ENCODE data around the gene BMPR1A. TPM values are rescaled to one million over a fixed set of nuclear protein-coding genes. Genes with fewer than 3 reads are reported as not detected.

BMPR1A gene
- total RNA-seq, 2 donors from 2014 or later = 53.9 to 58.1 TPM

- DNase-seq (ENCODE audit: low spot score) = no peak
- Histone ChIP-seq H3K4me1 (replicated peaks) (no peaks in the 10 kb centered on the region), H3K9me3 (no peaks in the 10 kb centered on the region), H3K27ac (no peak overlapping the region), H3K27me3 (replicated peaks; ENCODE audit: insufficient read depth) (no peaks in the 10 kb centered on the region), H3K4me3 (no peak overlapping the region), H3K36me3 (no peaks in the 10 kb centered on the region)
- TF ChIP-seq POLR2A (IDR thresholded peaks at IDR 0.05) = no peak
- 66% methylated on average over 6 of the region's 6 CpGs for WGBS
- intact Hi-C loops (cut with DNase I) = no loop called here
Measured at GRCh38 chr10:86727470-86727869, 28.9 kb upstream of the BMPR1A start.

DNA sequence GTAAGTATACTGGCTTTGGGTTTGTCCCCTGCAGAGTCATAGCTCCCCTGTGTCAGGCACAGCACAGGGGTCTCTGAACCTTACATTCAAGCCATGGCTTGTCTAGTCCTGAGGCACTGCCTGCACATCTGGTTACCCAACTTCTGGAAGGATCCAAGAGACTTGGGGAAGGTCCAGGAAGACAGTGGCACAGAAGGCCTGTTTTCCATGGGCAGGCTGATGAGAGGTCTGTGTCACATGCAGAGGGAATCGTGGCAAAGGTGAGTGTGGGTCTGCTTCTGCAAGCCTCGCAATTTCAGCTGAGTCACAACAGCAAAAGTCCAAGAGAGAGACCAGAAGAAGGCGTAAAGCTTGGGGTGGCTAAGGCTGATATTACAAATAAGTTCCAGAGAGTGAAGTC, 28.4 kb upstream of the BMPR1A start:
- no peak overlapping the region for H3K27ac ChIP-seq
- H3K9me3 ChIP-seq = no peaks in the 10 kb centered on the region
- H3K36me3 ChIP-seq = no peaks in the 10 kb centered on the region
- no peaks in the 10 kb centered on the region for H3K4me1 ChIP-seq (replicated peaks)
- H3K27me3 ChIP-seq (replicated peaks; ENCODE audit: insufficient read depth) = no peaks in the 10 kb centered on the region
- TF ChIP-seq POLR2A (IDR thresholded peaks at IDR 0.05) = no peak
- no peak for TF ChIP-seq POLR2AphosphoS5 (IDR thresholded peaks at IDR 0.05)
- TF ChIP-seq, protein P1, sequence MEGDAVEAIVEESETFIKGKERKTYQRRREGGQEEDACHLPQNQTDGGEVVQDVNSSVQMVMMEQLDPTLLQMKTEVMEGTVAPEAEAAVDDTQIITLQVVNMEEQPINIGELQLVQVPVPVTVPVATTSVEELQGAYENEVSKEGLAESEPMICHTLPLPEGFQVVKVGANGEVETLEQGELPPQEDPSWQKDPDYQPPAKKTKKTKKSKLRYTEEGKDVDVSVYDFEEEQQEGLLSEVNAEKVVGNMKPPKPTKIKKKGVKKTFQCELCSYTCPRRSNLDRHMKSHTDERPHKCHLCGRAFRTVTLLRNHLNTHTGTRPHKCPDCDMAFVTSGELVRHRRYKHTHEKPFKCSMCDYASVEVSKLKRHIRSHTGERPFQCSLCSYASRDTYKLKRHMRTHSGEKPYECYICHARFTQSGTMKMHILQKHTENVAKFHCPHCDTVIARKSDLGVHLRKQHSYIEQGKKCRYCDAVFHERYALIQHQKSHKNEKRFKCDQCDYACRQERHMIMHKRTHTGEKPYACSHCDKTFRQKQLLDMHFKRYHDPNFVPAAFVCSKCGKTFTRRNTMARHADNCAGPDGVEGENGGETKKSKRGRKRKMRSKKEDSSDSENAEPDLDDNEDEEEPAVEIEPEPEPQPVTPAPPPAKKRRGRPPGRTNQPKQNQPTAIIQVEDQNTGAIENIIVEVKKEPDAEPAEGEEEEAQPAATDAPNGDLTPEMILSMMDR (IDR thresholded peaks at IDR 0.05) = no peak
- intact Hi-C loops (cut with DNase I) = no loop called here
- no peak for DNase-seq (ENCODE audit: low spot score)
- 84% methylated on average over 3 of the region's 3 CpGs for WGBS
- no peak overlapping the region for H3K4me3 ChIP-seq

DNA sequence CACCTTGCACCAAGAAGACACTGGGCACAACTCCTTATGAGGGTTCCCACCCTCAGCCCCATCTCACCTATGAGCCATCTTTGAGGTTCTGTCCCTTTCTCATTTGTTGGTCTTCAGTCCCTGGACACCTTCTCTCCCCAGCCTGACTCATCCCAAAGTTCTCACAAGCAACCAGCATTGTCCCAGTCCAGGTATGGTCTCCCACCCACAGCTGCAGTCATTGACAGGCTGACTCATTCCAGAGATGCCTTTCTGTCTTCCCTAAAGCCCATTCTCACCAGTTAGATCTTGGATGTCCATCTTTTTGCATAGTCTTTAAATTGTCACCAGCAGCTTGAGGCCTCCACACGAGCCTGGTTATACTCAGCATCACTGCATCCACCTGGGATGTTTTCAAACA, 26.7 kb upstream of the BMPR1A start:
- TF ChIP-seq, protein P1 (IDR thresholded peaks at IDR 0.05) = no peak
- TF ChIP-seq POLR2AphosphoS5 (IDR thresholded peaks at IDR 0.05) (no peak), POLR2A (IDR thresholded peaks at IDR 0.05) (no peak)
- Histone ChIP-seq H3K27me3 (replicated peaks; ENCODE audit: insufficient read depth) (no peaks in the 10 kb centered on the region), H3K4me3 (no peak overlapping the region), H3K27ac (no peak overlapping the region), H3K9me3 (no peaks in the 10 kb centered on the region), H3K36me3 (no peaks in the 10 kb centered on the region), H3K4me1 (replicated peaks) (no peaks in the 10 kb centered on the region)
- intact Hi-C loops (cut with DNase I) = no loop called here
- DNase-seq (ENCODE audit: low spot score) = no peak
- WGBS = 77% methylated on average over 1 of the region's 1 CpG

GRCh38 chr10:86730227-86730626, 26.2 kb upstream of the BMPR1A start:
- intact Hi-C loops (cut with DNase I) = no loop called here
- TF ChIP-seq POLR2A (IDR thresholded peaks at IDR 0.05) = no peak
- TF ChIP-seq, protein P1 (IDR thresholded peaks at IDR 0.05) = no peak
- no peak for TF ChIP-seq POLR2AphosphoS5 (IDR thresholded peaks at IDR 0.05)
- Histone ChIP-seq H3K27me3 (replicated peaks; ENCODE audit: insufficient read depth) (no peaks in the 10 kb centered on the region), H3K36me3 (no peaks in the 10 kb centered on the region), H3K27ac (peak overlapping the region in 1 of 2 donors; percentile 11), H3K4me1 (replicated peaks) (no peaks in the 10 kb centered on the region), H3K4me3 (no peak overlapping the region), H3K9me3 (no peaks in the 10 kb centered on the region)
- 70% methylated on average over 1 of the region's 1 CpG for WGBS
- no peak for DNase-seq (ENCODE audit: low spot score)

DNA sequence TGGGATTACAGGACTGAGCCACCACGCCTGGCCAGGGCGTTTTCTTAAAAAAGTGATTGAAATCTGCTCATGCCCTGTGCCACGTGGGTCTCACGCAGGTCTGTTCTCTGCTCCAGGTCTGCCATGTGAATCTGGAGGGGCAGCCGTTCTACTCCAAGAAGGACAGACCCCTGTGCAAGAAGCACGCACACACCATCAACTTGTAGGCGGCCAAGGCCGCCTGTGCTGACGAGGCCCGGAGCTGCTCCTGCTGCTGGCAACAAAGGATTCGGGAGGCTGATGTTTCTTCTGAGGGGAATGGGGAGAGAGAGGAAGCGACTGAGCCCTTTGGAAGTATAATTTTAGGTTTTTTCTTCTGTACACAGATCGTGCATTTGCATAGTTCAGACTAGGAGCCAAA, 23.6 kb upstream of the BMPR1A start:
- H3K27ac ChIP-seq = peak overlapping the region; percentile 50 to 68
- no peaks in the 10 kb centered on the region for H3K27me3 ChIP-seq (replicated peaks; ENCODE audit: insufficient read depth)
- TF ChIP-seq, protein P1 (IDR thresholded peaks at IDR 0.05) = no peak
- TF ChIP-seq POLR2A (IDR thresholded peaks at IDR 0.05) = no peak
- TF ChIP-seq POLR2AphosphoS5 (IDR thresholded peaks at IDR 0.05) = no peak
- H3K9me3 ChIP-seq = no peaks in the 10 kb centered on the region
- intact Hi-C loops (cut with DNase I) = loop anchor here (2.0 kb wide), 1 partner anchor 22 kb away; no protein-coding TSS in a partner anchor
- H3K4me3 ChIP-seq = no peak overlapping the region
- WGBS = 77% methylated on average over 13 of the region's 13 CpGs
- DNase-seq (ENCODE audit: low spot score) = no peak
- no peaks in the 10 kb centered on the region for H3K4me1 ChIP-seq (replicated peaks)
- H3K36me3 ChIP-seq = no peaks in the 10 kb centered on the region
